UCSD-AML1 (cell line): ENCODE data around the gene AGPAT1.
A peak's percentile ranks its signal among the peaks of the same experiment; 100 is the strongest.
"Not testable (repeated sequence)": the region's sequence is repeated elsewhere in the genome, so short reads cannot be mapped to it uniquely, and the experiment has no call there.

ENCODE experiments used
- DNase-seq: peaks from one replicate; lab custom pipeline; 2025; ENCODE audit not compliant: unreplicated experiment; lab: John Stamatoyannopoulos, UW

AGPAT1 gene

GRCh38 chr6:32187725-32188380 is 12.0 kb upstream of the AGPAT1 start:
- DNase-seq, result not testable (repeated sequence)

DNA sequence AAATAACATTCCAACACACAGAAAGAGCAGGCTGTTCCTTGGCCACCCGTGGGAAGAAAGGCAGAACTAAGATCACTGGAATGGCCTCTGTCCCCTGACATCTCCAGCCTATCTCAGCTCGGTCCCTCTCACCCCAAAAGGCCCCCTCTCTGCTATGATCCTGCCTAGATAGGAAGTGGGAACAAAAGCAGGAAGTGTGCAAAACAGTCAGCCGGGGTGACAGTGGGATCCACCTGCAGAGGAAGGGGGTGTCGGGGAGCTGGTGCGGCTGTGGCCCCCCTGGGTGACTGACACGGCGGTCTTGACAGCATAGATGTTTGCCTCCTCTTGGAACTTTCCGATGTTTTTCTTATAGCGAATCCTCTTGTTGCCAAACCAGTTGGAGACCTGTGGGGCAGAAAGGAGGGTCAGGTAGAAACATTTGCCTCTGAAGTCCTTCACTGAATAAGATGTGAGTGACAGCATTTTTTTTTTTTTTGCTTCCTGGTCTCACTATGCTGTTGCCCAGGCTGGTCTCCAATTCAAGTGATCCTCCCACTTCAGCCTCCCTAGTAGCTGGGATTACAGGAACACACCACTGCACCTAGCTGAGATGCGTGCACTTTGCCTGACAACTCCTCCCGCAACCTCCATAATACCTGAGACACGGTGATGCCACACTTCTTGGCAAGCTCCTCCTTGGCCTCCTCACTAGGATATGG is 11.3 kb upstream of the AGPAT1 start:
- DNase-seq, result no peak

- not testable (repeated sequence) for DNase-seq
These were observed 10.4 kb upstream of the AGPAT1 start for GRCh38 chr6:32186151-32186840.

GRCh38 chr6:32185681-32186131 is 9.8 kb upstream of the AGPAT1 start:
- DNase-seq, result not testable (repeated sequence)

GRCh38 chr6:32184084-32184640 is 8.3 kb upstream of the AGPAT1 start, which contains the start of gene AGER:
TSS of gene AGER (minus strand) at chr6:32184253. CDS start at chr6:32184222, 31 bp downstream.
- no peak for DNase-seq

DNA sequence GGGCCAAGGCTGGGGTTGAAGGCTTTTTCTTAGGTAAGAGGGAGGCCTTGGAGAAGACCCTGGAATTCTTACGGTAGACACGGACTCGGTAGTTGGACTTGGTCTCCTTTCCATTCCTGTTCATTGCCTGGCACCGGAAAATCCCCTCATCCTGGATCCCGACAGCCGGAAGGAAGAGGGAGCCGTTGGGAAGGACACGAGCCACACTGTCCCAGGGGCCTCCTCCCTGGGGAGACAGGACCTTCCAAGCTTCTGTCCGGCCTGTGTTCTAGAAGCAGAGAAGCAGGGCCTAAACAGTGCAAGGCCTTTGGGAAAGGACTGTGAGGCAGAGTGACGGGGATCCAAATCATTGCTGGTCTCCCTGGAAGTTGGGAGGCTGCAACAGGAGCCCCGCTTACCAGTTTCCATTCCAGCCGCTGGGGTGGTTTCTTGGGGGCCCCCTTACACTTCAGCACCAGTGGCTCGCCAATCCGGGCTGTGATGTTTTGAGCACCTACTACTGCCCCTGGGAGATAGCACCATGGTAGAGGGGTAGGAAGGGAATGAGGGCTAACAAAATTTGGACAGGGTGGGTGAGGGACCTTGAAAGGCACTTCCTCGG is 7.7 kb upstream of the AGPAT1 start:
- no peak for DNase-seq

DNA sequence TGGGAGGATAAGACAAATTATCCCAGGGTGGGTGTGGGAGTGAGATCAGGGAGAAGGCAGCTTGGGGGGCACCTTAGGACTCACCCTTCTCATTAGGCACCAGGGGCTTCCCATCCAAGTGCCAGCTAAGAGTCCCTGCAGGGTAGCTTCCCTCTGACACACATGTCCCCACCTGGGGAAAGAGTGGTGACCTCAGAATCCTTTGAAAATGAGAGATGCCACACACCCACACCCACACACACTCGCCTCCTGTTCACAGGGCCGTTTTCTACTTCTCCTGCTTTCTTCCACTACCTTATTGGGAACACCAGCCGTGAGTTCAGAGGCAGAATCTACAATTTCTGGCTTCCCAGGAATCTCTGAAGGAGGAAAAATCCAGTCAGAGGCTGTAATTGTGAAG is 7.1 kb upstream of the AGPAT1 start:
- DNase-seq, result no peak

GRCh38 chr6:32182555-32182981 is 6.7 kb upstream of the AGPAT1 start:
- DNase-seq, result no peak

DNA sequence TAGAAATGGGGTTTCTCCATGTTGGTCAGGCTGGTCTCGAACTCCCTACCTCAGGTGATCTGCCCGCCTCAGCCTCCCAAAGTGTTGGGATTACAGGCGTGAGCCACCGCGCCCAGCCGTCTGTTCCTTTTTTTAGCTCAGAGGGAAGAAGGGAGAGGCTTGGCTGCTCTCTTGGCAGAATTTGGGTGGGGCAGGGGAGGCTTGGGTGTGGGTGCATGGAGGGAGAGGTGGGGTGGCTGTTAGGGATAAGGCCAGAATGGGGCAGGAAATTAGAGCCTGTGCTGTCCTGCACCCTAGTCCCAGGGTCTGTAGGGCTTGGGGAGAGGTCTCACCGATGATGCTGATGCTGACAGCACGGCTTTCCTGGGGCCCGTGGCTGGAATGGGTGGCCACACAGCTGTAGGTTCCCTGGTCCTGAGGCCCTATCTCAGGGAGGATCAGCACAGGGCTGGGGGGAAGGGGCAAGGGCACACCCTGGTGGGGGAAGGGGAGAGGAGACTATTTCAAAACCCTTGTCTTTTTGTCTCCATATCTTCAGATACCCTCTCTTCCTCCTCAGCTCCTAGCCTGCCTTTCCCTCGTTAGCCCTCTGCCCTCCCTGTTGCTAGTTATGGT is 6.1 kb upstream of the AGPAT1 start:
- DNase-seq, result no peak

GRCh38 chr6:32181148-32181702 is 5.3 kb upstream of the AGPAT1 start:
- DNase-seq, result no peak

- DNase-seq, result no peak
These were observed 4.0 kb upstream of the AGPAT1 start for GRCh38 chr6:32179766-32180405.

DNA sequence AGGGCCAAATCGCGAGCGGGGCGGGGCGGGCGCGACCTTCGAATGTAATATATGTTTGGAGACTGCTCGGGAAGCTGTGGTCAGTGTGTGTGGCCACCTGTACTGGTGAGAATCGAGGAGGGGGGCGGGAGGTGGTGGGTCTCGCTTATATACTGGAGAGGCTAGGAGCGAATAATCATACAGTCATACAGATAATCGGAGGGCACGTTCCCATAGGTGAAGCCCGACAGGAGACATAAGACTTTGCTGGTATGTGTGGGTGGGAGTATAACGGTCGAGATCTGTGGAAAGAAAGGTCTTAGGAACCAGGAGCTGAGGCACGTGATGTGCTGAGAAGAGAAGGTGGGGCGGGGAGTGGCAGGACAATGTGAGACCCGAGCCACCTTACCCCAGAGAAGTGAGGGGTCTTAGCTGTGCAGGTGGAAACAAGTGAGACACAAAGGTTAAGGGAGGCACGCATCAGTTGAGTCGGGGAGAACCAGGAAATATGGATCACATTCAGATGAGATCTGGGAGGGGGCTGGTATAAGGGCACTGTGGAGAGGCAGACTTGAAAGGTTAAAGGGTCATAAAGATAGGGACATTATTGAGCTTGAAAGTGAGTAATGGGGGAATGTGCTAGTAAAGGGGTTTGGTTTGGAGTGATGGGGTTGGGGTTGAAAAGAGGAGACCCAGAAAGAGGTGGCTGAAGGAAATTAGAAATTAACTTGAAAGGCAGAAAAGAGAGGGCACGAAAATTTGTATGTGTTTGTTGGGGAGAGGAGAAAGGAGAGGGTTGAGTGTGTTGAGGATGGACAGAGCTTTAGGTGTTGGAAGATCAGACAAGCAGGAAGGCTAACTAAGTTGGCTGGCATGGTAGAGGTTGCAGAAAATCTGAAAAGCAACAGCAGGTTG is 2.9 kb upstream of the AGPAT1 start:
- no peak for DNase-seq

- DNase-seq, result peak; percentile 94
These were observed 2.1 kb upstream of the AGPAT1 start, which contains the start of gene RNF5 for GRCh38 chr6:32177788-32178546. TSS of gene RNF5 (plus strand) at chr6:32178405. CDS start at chr6:32178512, 107 bp downstream.

DNA sequence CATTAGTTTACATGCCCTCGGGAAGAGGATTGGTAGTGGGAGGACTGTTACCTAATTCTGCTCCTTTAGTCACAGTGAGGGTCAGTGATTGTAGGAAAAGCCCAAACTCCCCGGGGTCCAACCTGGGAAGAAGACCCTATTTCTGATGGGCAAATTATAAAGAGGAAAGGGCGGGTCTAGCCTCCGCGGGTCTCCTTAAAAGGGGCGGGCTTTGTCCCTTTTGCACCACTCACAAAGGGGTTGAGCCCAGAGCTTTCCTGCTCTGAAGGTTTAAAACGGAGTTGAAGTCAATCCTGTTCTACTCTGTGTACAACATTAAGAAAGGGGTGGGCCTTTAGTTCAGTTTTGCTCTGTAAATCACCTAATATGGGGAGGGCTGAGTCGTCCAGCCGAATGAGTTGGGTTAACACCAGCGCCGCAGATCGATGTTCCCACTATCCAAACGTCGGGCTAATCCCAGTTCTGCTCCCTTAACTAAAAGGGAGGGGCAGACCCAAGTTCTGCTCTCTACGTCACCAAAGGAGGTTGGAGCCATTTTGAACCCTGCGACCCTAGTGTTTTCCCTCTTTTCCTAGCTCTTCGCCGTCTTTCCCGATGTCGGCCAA is 1.4 kb upstream of the AGPAT1 start:
- DNase-seq, result peak; percentile 71

DNA sequence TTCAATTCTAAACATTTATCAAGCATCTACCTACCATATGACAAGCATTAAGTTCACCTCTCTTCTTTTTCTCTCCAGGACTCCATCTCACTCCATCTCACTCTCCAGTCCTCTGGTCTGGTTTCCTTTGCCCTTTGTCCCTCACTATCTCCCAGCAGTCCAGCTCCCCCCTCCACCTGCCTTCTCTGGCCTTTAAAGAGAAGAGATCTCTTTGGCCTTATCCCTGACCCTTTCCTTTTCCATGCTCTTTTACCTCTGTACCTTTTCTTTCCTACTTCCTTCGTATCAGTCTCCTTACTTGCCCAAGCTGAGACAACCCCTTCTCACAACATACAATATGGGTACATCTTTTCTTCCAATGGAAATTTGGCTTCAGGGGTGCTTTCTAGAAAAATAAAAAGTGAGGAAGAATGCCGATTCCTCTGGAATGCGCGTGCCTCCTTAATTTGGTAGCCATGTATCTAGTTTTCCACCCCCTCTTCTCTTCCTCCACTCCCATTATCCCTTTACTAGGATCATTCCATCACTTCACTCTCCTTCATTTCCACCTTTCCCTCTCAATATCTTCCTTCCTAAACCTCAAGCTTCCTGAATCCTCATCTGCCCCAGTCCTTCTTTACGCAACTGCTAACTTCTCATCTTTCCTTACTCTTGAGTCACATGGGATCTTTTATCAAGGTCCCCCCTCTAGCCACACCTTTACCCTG is 745 bp upstream of the AGPAT1 start:
- DNase-seq, result no peak

DNA sequence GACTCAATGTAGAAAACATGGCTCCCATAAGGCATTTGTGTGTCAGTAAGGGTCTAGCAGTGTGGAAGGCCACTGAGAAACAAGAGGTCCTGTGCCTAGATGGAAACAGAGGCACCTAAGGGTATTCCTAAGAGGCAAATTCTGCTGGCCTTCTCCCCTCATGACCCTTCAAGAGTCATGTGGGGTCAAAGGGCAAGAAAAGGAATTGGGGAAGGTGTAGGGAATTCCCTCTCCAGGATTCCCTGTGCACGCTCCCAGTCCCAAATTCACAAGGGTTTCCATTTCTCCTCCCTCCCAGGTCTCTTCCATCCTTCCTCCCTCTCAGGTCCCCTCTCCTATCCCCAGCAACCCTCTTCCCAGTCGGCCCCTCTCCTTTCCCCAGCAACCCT is 568 bp downstream of the AGPAT1 start:
- no peak for DNase-seq

DNA sequence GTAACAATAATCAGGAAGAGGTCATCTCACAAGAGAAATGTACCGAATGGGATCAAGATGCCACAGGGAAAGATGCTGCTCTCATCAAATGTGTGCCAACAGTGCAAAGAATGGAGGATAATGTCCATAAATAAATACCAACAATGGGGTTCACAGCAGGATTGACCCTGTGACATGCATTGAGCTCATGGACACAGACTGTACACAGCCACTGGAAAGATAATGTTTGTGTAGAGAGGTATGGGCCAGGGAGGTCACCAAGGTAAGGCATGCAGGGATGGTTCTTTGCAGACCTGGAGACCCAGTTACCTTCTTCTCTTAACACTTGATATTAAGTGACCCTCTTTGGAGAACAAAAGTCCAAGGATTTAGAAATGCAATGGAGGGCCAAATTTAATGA is 1.5 kb downstream of the AGPAT1 start:
- DNase-seq, result no peak
